Fibroblast of pulmonary artery (primary cell): Measurements from ENCODE around the gene RGS3.
A peak's percentile ranks its signal among the peaks of the same experiment; 100 is the strongest.

Experiments used
- DNase-seq: peaks from one replicate; pipeline ENCODE4 v3.0.0-alpha.2; 2010; ENCODE audit warnings: low read depth
- H3K4me3 ChIP-seq: replicated peaks from 2 replicates; pipeline ENCODE4 v1.5.1; 2011; ENCODE audit warnings: low read depth, mild to moderate bottlenecking, control low read depth, low read length, moderate library complexity
- TF ChIP-seq, protein P1 (sequence below): IDR thresholded peaks from 2 replicates; pipeline ENCODE4 v1.5.1; 2011; ENCODE audit warnings: mild to moderate bottlenecking, control low read depth, low read length, inconsistent platforms; ENCODE audit errors: missing control alignments

RGS3 gene

DNA sequence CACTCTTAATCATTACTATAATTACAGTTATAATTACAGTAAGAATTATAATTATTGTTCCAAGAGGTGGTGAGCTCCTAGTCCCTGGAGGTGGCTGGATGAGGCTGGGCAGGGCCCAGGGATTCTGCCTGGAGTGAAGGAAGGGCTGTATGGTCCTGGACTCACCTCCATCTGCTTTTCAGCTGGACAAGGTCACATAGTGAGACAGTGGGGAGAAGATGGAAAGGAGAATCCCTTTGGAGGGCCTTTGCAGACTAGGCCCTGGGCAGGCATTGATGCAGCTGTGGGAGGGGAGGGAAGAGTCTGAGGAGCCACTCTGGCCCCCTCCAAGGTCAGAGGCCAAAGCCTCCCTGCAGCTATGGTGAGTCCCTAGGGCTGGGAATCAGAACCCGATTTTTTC, 125.4 kb downstream of the RGS3 start:
- TF ChIP-seq, protein P1, sequence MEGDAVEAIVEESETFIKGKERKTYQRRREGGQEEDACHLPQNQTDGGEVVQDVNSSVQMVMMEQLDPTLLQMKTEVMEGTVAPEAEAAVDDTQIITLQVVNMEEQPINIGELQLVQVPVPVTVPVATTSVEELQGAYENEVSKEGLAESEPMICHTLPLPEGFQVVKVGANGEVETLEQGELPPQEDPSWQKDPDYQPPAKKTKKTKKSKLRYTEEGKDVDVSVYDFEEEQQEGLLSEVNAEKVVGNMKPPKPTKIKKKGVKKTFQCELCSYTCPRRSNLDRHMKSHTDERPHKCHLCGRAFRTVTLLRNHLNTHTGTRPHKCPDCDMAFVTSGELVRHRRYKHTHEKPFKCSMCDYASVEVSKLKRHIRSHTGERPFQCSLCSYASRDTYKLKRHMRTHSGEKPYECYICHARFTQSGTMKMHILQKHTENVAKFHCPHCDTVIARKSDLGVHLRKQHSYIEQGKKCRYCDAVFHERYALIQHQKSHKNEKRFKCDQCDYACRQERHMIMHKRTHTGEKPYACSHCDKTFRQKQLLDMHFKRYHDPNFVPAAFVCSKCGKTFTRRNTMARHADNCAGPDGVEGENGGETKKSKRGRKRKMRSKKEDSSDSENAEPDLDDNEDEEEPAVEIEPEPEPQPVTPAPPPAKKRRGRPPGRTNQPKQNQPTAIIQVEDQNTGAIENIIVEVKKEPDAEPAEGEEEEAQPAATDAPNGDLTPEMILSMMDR = no peak
- H3K4me3 ChIP-seq = no peak overlapping the region
- no peak for DNase-seq

DNA sequence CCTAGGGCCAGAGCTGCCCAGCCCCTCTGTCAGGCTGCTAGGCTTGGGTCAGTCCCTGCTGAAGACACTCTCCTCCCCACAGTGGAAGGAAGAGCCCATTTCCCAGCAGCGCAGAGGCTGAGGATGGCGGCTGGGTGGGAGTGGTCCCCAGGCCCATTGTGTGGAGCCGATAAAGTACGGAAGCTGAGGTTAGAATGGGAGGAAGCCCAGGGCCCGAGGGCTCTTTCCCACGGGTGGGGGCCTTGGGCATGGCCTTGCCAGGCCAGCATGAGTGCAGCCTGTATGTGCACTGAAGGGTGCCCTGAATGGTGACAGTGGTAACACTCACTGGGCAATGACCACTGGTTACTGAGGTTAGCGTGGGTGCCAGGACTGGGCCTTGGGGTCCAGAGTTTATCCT, 125.9 kb downstream of the RGS3 start:
- no peak overlapping the region for H3K4me3 ChIP-seq
- TF ChIP-seq, protein P1 = no peak
- DNase-seq = no peak

DNA sequence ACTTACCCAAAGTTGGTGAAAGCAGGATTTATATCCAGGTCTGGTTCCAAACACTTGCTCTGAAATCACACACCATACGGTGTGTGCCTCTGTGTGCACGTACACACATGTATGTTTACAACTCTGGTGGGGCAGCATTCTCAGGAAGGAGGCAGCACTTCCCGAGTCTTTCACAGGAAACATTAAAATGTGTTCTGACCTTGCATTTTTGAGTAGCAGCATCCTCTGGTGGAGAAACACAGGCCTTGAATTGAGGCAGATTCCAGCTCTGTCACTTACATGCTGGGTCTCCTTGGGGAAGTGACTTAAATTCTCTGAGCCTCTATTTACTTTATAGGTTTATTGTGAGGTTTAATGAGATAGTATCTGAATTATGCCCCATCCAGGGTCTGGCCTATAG, 126.4 kb downstream of the RGS3 start:
- no peak overlapping the region for H3K4me3 ChIP-seq
- TF ChIP-seq, protein P1 = peak; percentile 86
- DNase-seq = peak; percentile 73

DNA sequence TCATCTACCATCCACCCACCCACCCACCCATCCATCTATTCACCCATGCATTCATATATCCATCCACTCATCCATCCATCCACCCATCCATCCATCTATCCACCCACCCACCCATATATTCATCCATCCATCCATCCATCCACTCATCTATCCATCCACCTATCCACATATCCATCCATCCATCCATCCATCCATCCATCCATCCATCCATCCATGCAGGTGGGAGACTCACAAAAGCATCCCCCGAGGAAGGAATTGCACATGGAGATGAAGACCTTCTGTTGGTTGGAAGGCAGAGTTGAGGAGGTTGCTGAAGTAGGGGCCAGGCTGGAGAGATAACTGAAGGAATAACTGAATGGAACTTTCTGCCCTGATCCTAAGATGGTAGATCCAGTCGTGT, 126.9 kb downstream of the RGS3 start:
- TF ChIP-seq, protein P1 = no peak
- no peak for DNase-seq
- H3K4me3 ChIP-seq = no peak overlapping the region

DNA sequence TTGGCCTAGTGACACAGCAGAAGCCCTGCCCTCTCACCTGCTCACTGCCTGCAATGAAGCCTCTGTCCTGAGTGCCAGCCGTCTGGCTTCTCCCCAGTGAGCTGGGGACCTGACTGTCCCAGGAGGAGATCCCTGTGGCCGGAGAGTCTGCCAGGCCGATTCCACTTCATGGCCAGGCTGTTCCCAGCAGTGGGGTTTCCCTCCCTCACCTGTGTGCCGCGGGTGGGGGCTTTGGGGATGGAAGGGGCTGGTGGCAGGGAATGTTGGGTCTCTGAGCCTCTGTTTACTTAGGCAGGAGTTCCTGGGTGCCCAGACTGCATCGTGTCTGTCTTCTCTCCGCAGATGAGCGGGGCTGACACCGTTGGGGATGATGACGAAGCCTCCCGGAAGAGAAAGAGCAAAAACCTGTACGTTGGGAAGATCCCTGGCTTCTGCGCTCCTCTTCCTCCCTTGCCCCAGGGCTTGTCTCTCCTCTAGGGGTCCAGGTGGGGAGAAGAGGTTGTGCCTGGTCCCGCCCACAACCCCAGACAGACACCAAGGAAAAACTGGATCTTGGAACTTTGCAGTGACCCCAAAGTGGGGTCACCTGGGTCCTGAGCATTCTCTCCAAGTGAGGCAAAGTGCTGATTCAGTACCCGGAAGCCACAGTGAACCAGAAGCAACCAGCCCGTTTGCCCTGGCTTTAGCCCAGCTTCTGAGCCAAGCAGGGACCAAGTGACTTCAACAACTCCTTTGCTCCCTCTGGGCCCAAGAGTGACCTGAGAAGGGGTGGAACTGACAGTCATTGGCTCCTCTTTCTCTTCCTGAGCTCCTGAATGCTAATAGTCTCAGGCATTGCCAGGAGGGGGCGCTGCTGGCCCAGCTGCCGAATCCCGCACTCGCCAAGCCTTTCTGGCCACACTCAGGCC, 127.7 kb downstream of the RGS3 start:
- TF ChIP-seq, protein P1 = peak; percentile 88
- peak; percentile 81 for DNase-seq
- no peak overlapping the region for H3K4me3 ChIP-seq

DNA sequence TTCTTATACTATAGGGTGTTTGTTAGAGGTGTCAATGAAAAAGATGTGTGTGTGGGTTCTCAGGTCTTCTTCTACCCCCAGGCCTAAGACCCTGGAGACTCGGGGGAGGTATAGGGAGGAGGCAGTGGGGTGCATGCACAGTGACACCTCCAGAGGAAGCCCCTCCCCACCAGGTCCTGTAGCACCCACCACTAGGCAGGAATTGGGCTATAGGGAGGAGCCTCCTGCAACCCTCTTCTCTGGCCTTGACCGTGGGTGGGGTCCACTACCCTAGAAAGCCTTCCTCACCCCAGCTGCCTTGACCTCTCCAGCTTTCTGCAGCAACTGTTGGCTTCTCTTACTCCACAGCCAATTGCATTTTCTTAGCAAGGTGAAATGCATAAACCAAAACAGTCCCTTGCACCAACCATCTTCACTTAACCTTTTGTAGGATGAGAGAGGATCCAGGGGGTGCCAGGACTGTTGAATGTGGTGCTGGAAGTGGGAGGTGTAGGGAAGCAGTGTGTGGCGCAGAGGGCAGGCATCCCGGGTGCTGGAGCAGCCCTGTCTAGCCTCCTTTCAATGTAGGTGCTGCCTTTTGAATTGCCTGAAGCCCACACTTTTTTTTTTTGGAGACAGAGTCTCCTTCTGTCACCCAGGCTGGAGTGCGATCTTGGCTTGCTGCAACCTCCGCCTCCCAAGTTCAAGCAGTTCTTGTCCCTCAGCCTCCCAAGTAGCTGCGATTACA, 128.5 kb downstream of the RGS3 start:
- H3K4me3 ChIP-seq = no peak overlapping the region
- DNase-seq = no peak
- TF ChIP-seq, protein P1 = no peak
